GM19463 (cell line): ENCODE measurements around the gene CLASP1.

Experiments
- ATAC-seq: cut with Tn5 transposase; IDR thresholded peaks from one replicate; pipeline ENCODE4 v1.9.1; 2021; ENCODE audit warnings: mild to moderate bottlenecking, moderate library complexity; ENCODE audit not compliant: unreplicated experiment

CLASP1 gene

DNA sequence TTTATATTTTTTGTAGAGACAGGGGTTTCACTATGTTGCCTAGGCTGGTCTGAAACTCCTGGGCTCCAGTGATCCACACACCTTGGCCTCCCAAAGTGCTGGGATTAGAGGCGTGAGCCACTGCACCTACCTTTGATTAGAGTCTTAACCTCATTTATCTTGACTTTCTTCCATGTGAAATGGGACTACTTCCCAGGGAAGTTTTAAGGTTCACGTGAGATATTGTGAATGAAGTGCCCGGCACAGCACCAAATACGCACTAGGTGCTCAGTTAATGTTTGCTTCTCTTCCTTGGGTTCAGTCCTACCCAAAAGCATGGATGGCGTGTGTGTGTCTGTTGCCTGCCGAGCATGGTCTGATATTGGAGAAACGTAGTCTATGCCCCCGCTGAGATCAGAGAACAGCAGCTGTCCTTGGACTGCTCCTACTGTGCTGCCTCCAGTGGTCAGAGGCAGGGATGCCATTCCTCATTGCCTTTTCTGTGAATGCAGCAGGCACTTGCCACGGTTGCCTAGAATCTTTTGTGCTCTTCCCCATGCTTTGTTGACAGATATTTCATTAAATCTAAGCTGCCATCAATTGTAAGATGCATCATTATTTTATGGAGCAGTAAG, 351.9 kb downstream of the CLASP1 start:
- no peak for ATAC-seq

DNA sequence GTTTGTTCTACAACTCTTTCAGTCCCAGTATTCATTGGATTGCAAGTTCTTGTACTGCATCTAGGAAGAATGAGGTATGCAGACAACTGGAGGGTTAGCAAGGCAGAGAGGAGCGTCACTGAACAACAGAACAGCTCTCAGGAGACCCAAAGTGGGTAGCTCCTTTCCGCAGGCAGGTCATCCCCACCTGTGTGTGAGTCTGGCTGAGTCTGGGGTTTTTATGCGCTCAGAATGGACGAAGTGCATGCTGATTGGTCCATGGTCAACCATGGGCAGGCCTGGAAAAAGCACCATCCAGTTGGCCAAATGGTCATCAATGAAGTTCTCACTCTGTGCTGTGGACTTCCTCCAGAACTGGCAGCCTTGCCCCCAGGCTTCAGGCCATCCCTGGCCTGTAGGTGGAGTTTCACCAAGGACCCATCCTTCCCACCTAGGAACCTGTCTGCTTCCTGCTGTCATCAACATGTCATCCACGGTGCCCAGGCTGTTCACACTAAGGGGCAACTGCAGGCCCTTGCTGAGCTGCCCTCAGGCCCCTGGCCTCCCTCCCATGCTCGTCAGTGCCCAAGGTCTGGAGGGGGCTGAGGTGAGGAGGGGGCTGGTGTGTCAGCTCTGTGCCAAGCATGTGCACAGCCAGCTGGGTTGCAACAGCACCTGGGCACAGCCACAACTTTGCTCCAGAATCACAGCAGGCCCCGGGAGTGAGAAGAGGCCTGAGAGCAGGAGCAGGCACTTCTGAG, 353.2 kb downstream of the CLASP1 start:
- ATAC-seq = no peak

DNA sequence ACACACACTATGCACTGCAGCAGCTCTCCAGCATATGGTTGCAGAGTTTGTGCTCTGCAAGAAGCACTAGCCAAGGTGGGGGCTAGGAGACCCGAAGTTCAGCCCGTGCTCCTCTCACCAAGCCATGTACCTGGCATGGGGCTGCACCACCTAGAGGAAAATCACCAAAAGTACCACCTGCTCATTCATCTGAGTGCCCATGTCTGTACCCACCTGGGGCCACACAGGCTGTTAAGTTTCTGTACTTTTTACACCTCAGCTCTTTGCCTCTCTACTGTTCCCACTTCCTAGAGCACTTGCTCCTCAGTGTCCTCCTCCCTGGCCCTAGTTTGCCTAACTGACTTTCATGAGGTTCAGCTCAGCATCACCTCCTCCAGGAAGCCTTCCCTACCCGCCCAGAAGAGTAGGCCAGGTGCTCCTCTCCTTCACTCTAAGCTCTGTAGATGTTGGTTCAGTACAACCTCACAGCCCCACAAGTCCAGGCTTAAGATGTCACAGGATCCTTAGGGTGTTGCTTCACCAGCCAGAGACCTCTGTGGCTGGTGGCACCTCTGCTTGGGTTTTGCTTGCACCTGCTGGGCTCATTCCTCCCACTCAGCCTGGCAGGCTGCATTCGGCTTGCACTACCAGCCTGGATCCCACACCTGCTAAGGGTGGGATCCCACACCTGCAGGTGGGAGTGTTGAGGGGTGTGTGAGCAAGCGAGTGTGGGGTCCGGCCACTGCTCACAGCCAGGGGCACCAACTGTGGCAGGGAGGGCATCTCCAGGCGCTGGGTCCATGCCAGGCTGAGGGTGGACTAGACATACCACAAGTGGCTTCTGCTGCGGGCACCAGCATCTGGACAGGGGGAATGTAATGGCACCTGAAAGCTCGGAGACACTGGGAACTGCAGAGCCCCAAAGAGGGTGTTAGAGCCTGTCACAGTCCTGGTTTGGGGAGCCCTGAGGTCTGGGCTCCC, 354.1 kb downstream of the CLASP1 start:
- no peak for ATAC-seq

DNA sequence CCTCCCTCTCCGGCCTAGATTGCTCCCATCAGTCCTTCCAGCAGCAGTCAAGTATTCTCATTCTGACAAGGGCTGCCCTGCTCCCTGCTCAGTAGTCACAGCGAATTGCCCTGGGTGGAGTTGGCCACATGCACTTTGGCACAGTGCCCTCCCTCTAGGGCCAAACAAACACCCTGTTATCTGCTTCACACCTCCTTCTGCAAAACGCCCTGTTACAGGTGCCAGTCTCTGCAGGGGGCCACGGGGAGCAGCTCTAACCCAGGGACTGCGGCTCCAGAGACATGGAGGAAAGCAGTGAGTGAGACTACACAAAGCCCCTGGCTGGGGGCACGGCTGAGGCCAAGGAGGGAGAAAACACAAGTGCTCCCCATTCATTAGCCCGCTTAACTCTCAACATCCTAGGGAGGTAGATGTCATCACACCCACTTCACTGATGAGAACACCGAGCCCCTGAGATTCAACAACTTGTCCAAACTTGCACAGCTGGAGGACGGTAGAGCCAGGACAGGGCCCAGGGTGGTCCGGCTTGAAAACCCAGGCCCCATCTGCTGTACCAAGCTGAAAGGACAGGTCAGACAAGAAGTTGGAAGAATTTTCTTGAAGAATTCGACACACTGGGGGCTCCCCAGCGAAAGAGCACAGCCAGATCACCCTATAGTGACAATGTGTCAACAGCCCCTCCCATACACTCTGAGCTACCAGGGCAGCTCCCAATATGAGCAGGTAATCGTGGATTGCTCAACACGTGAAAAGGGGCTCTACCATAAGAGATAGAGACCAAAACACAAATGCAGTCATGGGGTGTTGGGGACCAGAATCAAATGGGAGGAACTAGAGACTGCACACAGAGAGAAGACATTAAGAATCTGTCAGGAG, 355.6 kb downstream of the CLASP1 start:
- ATAC-seq = no peak

DNA sequence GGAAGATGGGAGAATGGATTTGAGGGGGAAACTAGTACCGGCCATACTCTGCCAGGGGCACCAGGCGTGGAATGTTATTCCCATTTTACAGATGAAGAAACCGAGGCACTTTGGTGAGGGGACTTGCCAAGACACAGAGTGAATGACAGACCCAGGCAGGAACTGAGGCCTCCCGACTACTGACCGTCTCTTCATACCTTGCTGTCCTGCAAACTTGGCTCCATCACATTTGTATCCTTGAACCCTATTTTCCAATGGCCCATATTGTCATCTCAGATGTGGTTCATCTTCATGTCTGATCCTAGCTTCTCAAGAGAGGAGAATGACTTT, 358.0 kb downstream of the CLASP1 start:
- ATAC-seq = no peak

DNA sequence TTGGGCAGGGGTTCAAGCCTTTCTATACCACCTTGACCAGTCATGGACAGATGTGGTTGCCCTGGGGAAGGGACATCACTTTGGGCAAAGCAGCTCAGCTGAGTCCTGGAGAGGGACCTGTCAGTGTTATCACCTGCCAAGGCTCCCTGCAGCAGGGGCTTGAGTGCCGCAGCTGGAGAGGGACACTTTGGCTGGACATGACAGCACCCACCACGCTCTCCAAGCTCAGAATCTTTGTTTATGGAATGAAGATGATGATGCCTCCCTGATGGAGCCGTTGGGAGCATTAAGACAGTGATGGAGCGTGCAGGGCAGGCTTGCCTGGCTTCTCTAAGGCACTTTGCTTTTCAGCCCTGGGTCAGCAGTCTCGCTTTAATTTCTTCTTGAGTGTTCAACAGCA, 360.0 kb downstream of the CLASP1 start:
- ATAC-seq = no peak

DNA sequence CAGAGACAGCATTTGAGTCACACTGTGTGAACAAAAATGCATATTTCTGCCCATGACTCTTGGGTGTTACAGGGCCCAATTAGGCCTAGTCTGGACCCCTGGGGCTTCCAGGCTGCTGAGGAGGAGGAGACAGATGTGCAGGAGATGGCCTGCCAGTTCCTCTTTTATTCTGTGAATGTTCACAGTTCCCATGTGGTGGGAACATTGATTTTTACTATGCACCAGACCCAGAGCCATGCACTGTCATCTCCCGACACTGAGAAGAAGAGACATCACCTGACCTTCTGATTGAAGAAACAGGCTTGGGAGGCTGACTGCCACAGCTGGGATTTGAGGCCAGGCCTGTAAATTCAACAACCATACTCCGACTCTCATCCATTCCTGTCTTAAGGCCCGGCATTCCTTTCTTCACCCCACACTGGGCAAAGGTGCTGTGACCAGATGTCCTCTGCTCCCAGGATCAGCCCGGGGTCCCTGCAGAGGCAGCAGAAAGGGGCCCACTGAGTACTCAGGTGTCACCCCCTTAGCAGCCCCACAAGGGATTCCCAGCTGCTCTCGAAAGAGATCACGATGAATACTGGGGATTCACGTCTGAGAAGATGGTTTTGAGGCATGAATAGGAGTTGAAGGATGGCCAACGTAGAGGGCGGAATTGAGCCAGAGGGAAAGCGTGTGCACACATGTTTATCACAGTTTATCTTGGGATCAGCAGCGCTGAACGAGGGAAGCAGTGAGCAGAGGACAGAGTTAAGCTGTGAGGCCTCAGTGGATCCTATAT, 360.6 kb downstream of the CLASP1 start:
- ATAC-seq = no peak

DNA sequence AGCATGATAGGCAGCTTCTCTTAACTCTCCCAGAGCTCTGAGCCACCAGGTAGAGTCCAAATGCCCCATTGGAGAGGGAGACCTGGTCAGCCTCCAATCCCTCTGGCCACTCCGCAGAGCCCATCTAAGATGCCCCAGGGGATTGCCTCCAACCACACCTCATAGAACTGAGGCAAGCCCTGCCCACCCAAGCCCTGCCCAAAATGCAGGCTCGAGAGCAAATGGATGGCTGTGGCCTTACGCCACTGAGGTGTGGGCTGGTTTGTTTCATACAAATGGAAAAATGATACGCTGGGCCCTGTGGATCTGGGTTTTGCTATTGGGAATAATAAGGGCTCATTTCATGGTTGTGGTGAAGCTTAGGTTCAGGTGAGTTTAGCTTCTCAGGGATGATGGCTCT, 361.3 kb downstream of the CLASP1 start:
- no peak for ATAC-seq
